HT-29 (cell line): ENCODE measurements around the gene BAIAP2L1. TPM values are rescaled to one million over a fixed set of nuclear protein-coding genes. Genes with fewer than 3 reads are reported as not detected.
A peak's percentile ranks its signal among the peaks of the same experiment; 100 is the strongest.

Experiments used
- DNase-seq: peaks from one replicate; pipeline ENCODE4 v3.0.0-alpha.2; 2015; ENCODE audit warnings: low spot score
- total RNA-seq: library from RNA; depleted of rRNA; stranded (reverse); fragments of >200 nt; shearing (Covaris generic); gene quantifications from 2 replicates; pipeline ENCODE4 v1.2.3, GENCODE V29; 2014

Gene BAIAP2L1
- total RNA-seq, 1 experiment from 2014 or later = 48.0 TPM

DNA sequence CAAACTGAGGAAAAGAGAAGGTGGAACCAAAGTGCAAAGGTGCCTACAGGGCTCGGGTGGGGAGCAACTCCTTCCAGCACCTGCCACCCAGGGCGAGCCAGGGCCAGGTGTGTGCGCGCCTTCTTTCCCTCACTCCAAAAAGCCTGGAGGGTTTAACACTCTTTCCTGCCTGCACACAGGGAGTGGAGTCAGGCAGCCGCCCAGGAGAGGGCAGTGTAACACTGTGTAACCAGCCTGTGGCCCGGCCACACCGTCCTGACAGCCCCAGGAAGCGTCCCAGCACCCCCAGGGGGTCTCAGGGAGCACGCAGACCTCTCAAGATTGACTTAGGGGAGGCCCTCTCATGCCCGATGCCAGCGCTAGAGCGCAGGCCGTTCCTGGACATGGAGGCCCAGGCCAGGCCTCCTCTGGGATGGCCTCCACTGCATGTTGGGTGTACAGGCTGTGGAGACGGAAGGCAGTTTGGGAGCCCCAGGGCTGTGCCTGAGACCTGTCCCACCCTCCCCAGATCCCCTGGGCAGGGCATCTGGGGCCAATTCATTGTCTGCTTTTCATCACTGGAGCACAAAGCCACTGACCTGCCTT lies 106.0 kb downstream of the BAIAP2L1 start:
- peak; percentile 84 for DNase-seq

DNA sequence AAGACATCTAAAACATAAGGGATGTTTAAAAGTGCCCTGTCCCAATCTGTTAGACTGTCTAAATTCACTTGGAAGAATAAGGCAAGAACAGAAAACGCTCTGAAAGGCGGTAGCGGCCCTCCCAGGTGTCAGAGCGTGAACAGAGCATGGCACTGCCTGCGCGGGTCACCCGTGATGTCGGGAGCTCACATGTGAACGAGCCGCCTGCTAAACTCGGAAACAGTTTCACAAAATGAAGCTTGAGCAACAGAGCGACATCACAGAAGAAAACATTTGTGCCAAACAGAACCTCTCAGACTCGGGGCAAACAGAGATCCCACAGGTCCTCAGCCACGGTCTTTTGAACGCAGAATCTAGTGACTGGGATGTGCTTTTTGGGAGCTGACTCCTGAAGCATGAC lies 106.6 kb downstream of the BAIAP2L1 start:
- no peak for DNase-seq

DNA sequence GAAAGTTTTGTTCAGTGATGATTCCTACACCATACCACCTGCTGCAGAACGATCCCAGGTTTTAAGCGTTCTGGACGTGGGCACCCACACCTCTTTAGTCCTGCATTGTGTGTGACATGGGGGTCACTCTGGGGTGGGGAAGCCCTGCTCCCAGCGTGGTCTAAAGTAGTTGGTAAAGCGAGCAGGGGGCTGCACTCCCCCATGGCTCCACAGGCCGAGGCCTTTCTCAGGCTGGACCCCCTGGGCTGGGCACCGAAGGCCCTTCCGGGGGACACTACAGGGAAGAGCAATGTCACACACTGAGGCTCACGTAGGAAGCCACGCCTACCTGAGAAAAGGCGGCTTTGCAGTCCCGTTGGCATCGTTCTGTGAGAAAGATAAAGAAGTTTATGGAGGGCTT lies 107.1 kb downstream of the BAIAP2L1 start:
- no peak for DNase-seq

DNA sequence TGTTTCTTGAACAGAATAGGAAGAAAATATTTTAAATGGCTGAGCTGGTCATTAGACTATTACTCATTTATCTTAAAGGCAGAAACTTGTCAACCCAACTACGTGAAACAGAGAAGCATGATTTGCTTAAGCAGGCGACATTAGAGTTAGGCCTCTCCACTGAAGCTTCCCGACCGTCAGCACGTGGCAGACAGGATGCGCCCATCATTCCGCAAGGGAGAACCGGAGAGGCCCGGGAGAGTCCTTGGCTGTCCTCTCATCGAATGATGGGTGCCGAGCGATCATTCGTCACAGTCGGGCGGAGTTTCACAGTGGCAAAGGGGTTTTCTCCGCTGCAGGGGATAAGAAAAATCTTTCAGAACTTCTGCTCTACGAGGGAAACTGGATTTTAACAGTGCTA lies 107.6 kb downstream of the BAIAP2L1 start:
- no peak for DNase-seq

DNA sequence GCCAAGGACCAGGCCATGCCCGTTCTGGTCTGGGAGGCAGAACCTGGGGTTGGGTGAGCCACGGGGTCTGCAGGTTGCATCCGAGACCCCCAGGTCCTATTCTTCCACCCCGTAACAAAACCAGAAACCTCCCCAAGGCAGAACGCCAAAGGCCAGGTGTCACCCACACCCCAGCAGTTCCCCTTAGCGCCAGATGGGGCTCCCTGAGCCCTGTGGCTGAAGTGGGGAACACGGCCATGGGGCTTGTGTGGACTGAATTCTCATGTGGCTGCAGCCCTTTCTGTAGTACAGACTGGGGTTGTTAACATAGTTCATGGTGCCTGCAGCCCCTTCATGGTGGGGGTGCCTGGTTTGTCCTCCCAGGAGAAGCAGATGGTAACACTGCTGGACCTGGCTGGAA lies 109.2 kb downstream of the BAIAP2L1 start:
- DNase-seq = peak; percentile 34

DNA sequence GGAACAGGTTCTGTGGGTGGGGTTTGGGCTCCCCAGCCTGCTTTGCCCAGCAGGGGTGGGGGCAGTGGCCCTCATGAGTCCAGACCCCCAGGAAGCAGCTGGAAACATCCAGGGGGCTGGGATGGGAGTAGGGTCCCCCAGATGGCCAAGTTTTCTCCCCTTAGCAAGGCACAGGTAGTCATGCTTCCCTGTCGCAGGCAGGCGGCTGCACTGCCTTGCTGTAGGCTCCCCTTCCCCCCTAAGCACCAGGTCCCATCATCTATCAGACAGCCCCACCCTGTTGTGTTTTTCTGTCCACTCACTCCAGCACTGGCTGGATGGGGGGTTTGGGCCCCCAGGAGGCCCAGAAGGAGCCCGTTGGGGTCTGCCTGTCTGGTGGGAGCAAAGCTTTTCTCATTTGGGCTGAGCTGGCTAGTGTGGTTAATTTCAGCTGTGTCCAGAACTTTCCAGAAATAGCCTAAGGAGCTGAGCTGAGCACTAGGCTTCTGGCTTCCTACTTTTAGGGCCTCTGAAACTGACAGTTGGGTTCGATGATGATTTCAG lies 111.5 kb downstream of the BAIAP2L1 start:
- DNase-seq = no peak

DNA sequence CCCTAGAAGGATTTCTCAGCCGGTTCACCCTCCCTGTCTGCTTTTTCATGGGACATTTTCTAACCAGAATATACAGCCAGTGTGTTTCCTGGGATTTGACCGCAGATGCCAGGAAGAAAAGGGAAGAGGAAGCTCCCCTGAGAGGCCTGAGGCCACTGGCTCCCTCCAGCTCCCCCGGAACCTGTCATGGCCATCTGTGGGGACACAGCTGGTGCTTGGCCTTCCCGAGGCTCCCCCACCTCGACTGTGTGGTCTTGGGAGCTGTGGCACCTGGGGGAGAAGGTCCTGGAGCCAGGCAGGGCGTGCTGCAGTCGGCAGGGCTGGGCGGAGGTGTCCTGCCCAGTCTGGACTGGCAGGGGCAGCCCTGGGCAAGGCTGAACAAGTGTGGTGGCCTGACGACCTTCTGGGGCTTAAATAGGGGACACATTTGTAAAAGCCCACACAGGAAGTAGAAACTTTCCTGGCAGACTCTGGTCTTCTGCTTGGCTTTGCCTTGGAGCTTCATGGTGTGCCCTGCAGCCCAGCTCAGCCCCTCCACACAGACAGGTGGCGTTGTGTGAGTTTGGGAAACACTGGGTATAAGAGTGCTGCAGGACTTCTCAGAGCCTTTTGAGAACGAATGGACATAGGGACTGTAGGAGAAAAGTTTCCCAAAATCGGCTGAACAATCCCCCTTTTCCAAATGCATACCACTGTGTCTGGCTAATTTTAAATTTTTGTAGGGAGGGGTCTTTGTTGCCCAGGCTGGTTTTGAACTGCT lies 112.6 kb downstream of the BAIAP2L1 start:
- no peak for DNase-seq

DNA sequence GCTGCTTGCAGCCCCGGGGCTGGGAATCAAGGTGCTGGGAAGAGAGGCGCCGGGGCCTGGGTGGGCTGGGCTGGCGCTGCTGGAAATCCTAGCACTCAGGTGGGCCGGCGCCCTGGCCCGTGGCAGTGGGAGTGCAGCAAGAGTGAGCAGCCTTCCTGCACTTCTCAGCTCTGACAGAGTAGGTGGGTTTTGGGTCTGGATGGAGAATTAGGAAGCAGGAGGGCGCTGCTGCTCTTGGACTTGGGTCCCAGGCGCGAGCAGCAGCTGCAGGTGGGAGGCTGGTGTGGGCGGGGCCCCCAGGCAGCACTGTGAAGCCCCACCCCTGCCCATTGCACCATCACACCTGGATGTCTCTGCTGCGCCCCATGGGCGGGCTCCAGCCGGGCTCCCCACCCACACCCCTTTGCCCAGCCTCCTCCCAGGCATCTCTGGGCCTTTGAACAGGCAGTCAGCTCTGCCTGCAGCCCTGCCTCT lies 113.4 kb downstream of the BAIAP2L1 start:
- DNase-seq = peak; percentile 96

DNA sequence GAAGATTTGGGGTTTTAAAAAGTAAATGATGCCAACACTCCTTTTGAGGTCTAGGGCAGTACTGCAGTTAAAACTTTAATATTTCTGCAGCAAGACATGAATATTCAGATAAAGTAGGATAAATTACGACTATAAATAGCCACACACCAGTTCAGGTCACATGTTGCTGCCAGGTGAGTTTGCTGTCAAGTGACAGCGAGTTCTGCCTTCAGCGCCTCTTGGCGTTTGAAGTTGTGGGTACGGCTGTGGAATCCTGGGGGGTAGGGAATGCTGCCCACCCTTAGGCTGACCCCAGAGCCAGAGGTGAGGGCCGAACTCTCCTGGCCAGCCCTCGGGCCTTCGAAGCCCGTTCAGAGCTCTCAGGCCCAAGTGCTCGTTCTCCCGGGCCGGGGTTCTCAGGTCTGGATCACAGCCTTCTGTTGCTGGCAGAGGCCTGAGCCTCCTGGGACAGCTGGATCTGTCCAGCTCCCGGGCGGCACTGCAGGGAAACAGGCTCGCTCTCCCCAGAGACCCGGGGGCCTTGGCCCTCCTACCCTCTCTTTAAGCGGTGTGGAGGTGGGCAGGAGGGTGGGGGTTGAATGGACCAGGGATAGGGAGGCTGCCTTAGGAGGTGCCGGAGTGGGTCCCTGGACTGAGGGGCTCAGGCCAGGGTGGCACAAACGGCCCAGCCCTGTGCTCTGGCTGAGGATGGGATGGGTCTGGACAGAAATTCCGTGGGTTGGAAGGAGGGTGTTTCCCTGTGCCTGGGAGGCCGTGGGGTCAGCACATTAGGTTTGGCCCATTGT lies 114.0 kb downstream of the BAIAP2L1 start:
- no peak for DNase-seq

DNA sequence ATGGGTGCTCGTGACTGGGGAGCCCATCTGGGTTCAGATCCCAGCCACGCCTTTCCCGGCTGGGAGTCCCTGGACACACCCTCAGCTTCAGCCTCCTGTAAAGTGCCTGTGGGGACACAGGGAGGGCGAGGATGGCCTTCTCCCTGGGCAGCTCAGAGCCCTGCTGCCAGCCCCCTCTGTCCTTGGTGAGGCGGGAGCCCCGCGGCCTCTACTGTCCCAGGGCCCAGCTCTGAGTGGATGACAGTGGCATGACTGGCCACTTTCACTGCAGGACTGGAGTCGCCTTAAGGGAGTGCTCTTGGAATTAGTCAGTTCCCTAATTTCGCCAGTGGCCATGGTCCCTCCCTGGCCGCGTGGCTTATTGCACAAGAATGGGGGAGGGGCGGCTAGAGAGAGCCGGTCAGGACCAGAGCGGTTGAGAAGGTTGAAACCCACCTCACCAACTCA lies 114.8 kb downstream of the BAIAP2L1 start:
- DNase-seq = peak; percentile 41

DNA sequence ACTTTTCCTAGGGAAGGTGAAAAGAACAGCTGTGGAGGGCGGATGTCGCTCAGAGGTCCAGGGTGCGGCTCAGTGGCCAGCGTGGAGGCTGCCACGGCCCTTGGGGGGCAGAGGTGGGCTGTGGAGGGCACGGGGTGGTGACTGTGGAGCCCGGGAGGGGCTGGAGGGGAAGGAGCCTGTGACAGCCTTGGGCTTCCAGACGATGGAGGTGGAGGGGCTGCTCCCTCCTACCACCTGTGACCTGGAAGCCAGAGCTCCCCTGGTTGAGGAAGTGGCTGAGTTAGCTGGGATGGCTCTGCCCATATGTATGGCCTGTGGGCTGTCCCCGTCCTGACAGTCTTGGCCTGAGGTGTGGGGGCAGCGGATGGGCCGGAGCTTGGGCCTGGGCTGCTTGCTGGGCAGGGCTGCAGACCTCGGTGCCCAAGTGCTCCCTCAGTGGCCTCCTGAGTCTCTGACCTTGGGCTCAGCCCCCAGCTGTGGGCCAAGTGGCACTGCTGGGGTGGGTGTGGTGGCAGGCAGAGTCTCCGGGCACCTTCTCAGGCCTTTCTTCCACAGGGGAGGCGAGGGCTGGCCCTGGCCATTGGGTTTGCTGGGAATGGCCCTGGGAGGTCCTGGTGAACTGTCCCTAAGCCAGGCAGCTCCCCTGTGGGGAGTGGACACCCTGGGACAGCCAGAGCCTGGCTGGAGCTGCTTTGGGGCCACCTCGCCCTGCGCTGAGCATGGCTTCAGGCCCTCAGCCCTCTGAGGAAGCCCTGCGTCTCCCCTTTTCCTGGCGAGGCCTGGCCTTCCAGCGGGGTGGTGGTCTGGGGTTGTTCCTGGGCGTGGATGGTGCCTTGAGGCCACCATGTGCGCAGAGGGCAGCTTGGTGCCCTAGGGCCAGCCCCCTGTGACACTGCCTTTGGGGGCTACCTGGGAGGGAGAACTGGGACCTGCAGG lies 115.5 kb downstream of the BAIAP2L1 start:
- DNase-seq = peak; percentile 55

DNA sequence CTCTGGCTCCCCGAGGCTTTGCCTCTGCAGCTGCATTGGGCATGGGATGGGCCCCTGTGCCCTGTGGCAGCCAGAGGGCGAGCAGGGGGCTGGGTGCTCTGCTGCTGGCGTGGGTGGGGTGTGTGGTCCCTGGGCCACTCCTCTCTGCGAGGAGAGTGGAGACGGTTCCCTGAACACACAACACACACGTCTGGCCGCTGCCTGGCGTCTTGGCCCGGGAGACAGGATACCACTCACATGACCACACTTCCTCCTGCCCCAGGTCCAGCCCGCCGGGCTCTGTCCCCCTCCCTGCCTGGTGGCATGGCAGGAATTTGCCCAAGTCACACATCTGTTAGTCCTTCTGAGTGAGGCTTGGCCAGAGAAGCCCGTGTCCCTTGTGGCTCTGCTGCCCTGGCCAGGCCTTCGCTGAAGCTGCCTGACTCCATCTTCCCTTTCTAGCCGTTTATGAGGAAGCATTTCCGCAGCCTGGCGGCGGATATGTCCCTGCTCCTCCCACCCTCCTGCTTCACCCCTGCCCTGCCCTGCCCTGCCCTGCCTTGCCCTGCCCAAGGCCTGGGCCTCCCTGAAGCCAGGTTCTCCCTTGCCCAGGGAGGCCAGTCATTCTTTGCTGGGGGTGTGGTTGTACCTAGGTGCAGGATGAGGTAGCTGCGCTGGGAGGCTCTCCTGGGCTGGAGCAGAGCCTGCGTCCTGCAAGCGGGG lies 116.4 kb downstream of the BAIAP2L1 start:
- DNase-seq = peak; percentile 95

DNA sequence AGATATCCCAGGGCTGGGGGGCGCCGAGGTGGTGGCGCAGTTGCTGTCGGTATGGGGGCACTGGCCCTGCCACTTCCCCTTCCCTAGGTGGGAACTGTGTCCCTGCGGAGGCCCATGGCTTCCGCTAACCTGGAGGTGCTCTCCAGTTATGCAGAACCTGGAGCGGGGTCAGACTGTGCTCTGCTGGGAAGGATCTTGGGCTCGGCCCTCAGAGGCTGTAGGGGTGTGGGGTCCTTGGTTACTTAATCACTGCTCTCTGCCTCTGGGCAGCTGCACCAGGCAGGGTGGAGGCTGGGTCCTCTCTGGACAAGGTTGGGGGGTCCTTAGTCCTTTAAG lies 117.0 kb downstream of the BAIAP2L1 start:
- no peak for DNase-seq

DNA sequence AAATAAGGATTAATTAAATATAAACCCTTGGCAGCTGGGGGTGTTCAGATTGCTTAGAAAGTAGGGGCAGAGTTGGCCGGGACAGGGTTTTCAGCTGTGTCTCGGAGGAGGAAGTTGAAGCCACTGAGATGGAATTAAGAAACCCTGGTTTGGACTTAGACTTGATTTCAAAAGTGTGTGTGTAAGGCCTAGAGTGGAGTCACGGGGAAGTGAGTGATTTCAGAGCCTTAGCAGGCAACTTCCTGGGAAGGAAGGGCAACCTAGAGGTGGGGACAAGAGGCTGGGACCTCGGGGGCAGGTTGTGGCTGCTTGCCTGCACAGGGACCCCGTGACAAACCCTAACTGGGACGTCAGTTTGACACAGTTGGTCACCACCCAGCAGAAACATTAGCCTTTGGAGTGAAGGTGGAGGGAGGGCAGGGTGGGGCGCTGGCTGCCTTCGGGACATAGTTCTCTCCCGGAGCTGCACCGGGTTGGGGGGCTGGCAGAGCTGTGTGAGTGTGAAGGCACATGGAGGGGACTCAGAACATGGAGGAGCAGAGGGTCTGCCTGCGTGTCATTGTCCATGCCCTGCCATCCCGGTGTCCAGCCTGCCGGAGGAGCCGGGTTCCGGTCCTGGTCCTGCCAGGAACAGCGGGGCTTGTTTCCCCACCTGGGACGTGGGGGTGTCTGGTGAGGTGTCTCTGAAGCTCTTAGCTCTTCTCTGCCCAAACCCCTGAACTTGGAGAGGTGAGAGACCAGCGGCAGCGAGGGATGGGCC lies 117.6 kb downstream of the BAIAP2L1 start:
- peak; percentile 79 for DNase-seq

DNA sequence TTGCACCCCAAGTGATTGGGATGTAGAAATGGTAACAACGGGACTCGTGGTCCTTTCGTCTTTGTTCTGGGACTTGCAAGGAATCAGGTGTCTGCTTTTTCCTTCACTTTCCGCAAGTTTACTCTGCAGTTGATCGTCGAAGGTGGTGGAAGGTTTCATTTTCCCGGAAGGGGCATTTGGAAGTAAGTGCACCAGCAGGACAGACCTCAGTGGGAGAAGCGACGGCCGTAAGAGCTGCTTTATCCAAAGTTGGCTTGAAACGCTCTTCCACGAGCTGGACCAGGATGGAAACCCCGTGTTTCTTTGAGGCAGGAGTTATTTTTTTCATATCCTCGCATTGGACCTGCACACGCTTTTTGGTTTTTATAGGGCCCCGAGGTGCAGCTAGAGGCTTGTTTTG lies 118.2 kb downstream of the BAIAP2L1 start:
- no peak for DNase-seq

DNA sequence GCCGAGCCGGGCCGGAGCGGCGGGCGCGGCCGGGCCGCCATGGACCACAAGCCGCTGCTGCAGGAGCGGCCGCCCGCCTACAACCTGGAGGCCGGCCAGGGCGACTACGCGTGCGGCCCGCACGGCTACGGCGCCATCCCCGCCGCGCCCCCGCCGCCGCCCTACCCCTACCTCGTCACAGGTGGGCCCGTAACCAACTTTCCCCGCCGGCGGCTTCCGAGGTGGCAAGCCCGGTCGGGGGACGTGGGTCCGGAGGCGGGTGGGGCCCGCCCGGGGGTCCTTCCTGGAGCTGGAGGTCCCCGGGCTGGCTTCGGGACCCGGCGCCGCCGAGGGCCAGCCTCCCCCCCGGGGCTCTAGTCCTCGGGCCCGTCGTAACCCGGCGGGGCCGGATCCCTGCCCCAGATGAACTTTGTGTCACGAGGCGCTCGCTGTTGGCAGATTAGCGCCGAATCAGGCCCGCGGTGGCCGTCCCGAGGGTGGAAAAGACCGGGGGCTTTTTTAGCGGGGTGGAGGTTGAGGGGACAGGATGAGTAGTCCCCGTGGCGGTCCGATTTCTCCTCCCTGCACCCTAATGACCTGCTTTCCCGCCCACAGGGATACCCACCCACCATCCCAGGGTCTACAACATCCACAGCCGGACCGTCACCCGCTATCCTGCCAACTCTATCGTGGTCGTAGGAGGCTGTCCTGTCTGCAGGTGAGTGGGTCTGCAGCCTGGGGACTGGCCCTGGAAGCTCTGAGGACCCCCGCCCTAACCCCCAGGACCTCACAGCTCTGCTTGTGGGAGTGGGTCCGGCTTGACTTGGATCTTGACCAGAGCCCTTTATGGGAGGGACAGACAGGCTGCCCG lies 118.9 kb downstream of the BAIAP2L1 start:
- peak; percentile 47 for DNase-seq

DNA sequence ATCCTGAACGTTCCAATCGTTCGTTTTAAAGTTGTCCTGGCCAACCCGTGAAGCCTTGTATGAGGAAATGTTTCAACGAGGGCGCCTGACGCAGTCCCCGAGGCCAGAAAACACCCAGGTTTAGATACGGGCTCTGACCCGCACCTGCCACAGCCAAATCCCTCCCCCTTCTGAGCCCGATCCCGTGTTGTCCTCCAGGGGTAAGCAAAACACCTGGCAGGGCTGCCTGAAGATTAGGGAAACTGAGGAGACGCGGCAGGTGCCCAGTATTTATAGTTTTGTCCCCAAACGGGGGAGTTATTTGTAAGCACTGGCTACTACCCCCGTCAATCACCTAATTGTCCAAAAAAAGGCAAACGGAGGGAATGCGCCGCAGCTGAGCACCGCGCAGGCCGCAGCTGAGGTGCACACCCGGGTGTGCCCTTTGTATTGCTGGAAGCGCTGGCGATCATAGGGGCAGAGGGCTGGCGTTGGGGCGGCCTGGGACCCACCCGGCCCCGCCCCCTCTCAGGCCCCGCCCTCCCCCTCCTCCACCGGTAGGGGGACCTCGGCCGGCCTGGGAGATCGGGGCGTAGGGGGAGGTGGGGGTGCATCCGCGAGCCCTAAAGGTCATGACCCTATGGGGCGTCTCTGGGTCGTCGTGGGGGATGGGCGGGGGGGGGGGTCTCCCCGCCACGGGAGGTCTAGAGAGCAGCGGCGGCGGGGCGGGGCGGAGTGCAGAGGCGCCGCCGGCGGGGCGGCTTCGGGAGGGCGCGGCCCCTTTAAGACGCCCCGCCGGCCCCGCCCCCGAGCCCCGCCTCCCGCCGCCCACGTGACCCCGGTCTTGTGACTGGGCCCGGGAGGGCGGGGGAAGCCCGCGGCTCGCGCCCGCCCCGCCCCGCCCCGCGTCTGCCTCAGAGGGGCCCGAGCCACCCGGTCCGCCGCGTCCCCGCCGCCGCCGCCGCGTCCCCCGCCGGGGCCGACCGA lies 119.8 kb downstream of the BAIAP2L1 start, which contains the start of gene BRI3:
Gene BRI3 (plus strand): TSS at position 896 of the 966 bp plus-strand sequence. CDS start 110 bp downstream, outside the sequence.
- DNase-seq = peak; percentile 93
